K562 (cell line): ENCODE data around the gene SERINC5.

ENCODE experiments used
- EHMT2 ChIP-seq: fragments of 450-650 bp; IDR thresholded peaks from 2 replicates; pipeline ENCODE4 v1.6.1; 2018; ENCODE audit warnings: antibody characterized with exemption
- GATAD2B ChIP-seq: fragments of 450-650 bp; IDR thresholded peaks from 2 replicates; pipeline ENCODE4 v1.6.1; 2017; ENCODE audit warnings: mild to moderate bottlenecking, borderline replicate concordance
- NR2F6 ChIP-seq: fragments of 450-650 bp; formaldehyde crosslinking; IDR thresholded peaks from 2 replicates; pipeline ENCODE4 v1.4.0; 2020; ENCODE audit warnings: mild to moderate bottlenecking
- POLR2A ChIP-seq: fragments of 450-650 bp; conservative IDR thresholded peaks from 2 replicates; pipeline ENCODE4 v1.6.1; 2016
- SIN3A ChIP-seq, 2 experiments: fragments of 150-350 bp in 1 of 2; IDR thresholded peaks; 2 replicates each; pipeline ENCODE4 v1.6.1; 2011 to 2016; ENCODE audit warnings: borderline replicate concordance in 2 of 2, low read depth in 2 of 2, low read length in 2 of 2, mild to moderate bottlenecking in 2 of 2, moderate library complexity in 2 of 2; ENCODE audit not compliant: control insufficient read depth in 1 of 2
- TEAD4 ChIP-seq, 2 experiments: sonication (generic) in 1 of 2; formaldehyde crosslinking in 1 of 2; IDR thresholded peaks; 2 replicates each; pipeline versions ENCODE4 v1.6.1 to v1.8.0; 2012 to 2022; ENCODE audit warnings: borderline replicate concordance in 1 of 2, inconsistent platforms in 1 of 2, low read length in 1 of 2, mild to moderate bottlenecking in 1 of 2, missing genetic modification reagents in 1 of 2
- ZNF143 ChIP-seq: sonication (generic); formaldehyde crosslinking; IDR thresholded peaks from 2 replicates; pipeline ENCODE4 v1.9.0; 2022; ENCODE audit warnings: mild to moderate bottlenecking, missing genetic modification reagents
- TF ChIP-seq, protein P1 (sequence below), 3 experiments: IDR thresholded peaks in 2 of 3; conservative IDR thresholded peaks in 1 of 3; 2 replicates each; pipeline ENCODE4 v1.5.1; 2011 to 2012; ENCODE audit warnings: low read length in 3 of 3, mild to moderate bottlenecking in 3 of 3, control low read depth in 2 of 3, improper control_type of control experiment in 1 of 3, inconsistent platforms in 1 of 3, low read depth in 1 of 3, mixed read lengths in 1 of 3, moderate library complexity in 1 of 3; ENCODE audit not compliant: insufficient read depth in 2 of 3
- TF ChIP-seq, protein P2 (sequence below): fragments of 450-650 bp; IDR thresholded peaks from 2 replicates; pipeline ENCODE4 v1.6.1; 2016; ENCODE audit warnings: low read depth
- TF ChIP-seq, protein P3 (sequence below): fragments of 450-650 bp; formaldehyde crosslinking; IDR thresholded peaks from 2 replicates; pipeline ENCODE4 v1.4.0; 2020; ENCODE audit warnings: mild to moderate bottlenecking, mixed read lengths
- TF ChIP-seq, protein P4 (sequence below): fragments of 250-450 bp; sonication (Bioruptor Pico); IDR thresholded peaks from 2 replicates; pipeline ENCODE4 v1.8.0; 2021; ENCODE audit warnings: moderate library complexity, mild to moderate bottlenecking, inconsistent platforms
- TF ChIP-seq, protein P5 (sequence below): sonication (generic); formaldehyde crosslinking; IDR thresholded peaks from 2 replicates; pipeline ENCODE4 v1.4.0; 2020; ENCODE audit warnings: mild to moderate bottlenecking, missing genetic modification reagents

DNA sequence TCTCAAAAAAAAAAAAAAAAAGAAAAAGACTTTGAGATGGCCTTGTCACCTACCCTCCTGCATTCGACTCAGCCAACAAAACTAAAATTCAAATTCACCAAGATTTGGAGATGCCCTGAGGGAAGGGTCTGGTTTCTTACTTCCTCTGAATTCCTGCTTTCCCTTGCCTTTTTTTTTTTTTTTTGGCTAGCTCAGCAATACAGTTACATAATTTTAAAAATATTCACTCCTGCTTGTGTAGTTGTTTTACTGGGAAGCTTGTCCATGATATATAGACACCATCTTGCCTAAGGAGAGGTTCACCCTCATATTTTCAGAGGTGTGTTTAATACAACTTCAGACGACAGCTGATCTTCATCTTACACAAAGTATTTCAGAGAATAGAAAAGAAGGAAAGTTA, 21.3 kb upstream of the SERINC5 start:
- TF ChIP-seq POLR2A (no peak), EHMT2 (no peak), TEAD4 (IDR thresholded peaks at IDR 0.05; ENCODE audit: low read length) (no peak), TEAD4 (CRISPR knock-in tag; IDR thresholded peaks at IDR 0.05; ENCODE audit: borderline replicate concordance) (no peak), ZNF143 (CRISPR knock-in tag) (no peak), NR2F6 (CRISPR knock-in tag) (no peak), GATAD2B (no peak), SIN3A (IDR thresholded peaks at IDR 0.05; ENCODE audit: borderline replicate concordance in 2 of 2, control insufficient read depth in 1 of 2, low read depth in 2 of 2, low read length in 2 of 2) (no peak)
- TF ChIP-seq, protein P1, sequence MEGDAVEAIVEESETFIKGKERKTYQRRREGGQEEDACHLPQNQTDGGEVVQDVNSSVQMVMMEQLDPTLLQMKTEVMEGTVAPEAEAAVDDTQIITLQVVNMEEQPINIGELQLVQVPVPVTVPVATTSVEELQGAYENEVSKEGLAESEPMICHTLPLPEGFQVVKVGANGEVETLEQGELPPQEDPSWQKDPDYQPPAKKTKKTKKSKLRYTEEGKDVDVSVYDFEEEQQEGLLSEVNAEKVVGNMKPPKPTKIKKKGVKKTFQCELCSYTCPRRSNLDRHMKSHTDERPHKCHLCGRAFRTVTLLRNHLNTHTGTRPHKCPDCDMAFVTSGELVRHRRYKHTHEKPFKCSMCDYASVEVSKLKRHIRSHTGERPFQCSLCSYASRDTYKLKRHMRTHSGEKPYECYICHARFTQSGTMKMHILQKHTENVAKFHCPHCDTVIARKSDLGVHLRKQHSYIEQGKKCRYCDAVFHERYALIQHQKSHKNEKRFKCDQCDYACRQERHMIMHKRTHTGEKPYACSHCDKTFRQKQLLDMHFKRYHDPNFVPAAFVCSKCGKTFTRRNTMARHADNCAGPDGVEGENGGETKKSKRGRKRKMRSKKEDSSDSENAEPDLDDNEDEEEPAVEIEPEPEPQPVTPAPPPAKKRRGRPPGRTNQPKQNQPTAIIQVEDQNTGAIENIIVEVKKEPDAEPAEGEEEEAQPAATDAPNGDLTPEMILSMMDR (IDR thresholded peaks at IDR 0.05 in 2 of 3, conservative IDR thresholded peaks at IDR 0.05 in 1 of 3; ENCODE audit: insufficient read depth in 2 of 3, low read depth in 1 of 3, low read length in 3 of 3): no peak
- TF ChIP-seq, protein P2, sequence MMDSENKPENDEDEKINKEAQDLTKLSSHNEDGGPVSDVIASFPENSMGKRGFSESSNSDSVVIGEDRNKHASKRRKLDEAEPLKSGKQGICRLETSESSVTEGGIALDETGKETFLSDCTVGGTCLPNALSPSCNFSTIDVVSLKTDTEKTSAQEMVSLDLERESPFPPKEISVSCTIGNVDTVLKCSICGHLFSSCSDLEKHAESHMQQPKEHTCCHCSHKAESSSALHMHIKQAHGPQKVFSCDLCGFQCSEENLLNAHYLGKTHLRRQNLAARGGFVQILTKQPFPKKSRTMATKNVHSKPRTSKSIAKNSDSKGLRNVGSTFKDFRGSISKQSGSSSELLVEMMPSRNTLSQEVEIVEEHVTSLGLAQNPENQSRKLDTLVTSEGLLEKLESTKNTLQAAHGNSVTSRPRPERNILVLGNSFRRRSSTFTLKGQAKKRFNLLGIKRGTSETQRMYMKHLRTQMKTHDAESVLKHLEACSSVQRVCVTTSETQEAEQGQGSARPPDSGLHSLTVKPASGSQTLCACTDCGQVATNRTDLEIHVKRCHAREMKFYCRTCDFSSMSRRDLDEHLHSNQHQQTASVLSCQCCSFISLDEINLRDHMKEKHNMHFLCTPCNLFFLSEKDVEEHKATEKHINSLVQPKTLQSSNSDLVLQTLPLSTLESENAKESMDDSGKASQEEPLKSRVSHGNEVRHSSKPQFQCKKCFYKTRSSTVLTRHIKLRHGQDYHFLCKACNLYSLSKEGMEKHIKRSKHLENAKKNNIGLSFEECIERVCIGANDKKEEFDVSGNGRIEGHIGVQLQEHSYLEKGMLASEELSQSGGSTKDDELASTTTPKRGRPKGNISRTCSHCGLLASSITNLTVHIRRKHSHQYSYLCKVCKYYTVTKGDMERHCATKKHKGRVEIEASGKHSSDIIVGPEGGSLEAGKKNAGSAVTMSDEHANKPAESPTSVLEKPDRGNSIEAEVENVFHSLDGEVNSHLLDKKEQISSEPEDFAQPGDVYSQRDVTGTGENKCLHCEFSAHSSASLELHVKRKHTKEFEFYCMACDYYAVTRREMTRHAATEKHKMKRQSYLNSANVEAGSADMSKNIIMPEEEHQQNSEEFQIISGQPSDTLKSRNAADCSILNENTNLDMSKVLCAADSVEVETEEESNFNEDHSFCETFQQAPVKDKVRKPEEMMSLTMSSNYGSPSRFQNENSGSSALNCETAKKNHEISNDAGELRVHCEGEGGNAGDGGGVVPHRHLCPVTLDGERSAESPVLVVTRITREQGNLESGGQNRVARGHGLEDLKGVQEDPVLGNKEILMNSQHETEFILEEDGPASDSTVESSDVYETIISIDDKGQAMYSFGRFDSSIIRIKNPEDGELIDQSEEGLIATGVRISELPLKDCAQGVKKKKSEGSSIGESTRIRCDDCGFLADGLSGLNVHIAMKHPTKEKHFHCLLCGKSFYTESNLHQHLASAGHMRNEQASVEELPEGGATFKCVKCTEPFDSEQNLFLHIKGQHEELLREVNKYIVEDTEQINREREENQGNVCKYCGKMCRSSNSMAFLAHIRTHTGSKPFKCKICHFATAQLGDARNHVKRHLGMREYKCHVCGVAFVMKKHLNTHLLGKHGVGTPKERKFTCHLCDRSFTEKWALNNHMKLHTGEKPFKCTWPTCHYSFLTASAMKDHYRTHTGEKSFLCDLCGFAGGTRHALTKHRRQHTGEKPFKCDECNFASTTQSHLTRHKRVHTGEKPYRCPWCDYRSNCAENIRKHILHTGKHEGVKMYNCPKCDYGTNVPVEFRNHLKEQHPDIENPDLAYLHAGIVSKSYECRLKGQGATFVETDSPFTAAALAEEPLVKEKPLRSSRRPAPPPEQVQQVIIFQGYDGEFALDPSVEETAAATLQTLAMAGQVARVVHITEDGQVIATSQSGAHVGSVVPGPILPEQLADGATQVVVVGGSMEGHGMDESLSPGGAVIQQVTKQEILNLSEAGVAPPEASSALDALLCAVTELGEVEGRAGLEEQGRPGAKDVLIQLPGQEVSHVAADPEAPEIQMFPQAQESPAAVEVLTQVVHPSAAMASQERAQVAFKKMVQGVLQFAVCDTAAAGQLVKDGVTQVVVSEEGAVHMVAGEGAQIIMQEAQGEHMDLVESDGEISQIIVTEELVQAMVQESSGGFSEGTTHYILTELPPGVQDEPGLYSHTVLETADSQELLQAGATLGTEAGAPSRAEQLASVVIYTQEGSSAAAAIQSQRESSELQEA: no peak
- TF ChIP-seq, protein P3, sequence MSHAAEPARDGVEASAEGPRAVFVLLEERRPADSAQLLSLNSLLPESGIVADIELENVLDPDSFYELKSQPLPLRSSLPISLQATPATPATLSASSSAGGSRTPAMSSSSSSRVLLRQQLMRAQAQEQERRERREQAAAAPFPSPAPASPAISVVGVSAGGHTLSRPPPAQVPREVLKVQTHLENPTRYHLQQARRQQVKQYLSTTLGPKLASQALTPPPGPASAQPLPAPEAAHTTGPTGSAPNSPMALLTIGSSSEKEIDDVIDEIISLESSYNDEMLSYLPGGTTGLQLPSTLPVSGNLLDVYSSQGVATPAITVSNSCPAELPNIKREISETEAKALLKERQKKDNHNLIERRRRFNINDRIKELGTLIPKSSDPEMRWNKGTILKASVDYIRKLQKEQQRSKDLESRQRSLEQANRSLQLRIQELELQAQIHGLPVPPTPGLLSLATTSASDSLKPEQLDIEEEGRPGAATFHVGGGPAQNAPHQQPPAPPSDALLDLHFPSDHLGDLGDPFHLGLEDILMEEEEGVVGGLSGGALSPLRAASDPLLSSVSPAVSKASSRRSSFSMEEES: no peak
- TF ChIP-seq, protein P4, sequence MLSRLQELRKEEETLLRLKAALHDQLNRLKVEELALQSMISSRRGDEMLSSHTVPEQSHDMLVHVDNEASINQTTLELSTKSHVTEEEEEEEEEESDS (CRISPR knock-in tag): no peak
- TF ChIP-seq, protein P5, sequence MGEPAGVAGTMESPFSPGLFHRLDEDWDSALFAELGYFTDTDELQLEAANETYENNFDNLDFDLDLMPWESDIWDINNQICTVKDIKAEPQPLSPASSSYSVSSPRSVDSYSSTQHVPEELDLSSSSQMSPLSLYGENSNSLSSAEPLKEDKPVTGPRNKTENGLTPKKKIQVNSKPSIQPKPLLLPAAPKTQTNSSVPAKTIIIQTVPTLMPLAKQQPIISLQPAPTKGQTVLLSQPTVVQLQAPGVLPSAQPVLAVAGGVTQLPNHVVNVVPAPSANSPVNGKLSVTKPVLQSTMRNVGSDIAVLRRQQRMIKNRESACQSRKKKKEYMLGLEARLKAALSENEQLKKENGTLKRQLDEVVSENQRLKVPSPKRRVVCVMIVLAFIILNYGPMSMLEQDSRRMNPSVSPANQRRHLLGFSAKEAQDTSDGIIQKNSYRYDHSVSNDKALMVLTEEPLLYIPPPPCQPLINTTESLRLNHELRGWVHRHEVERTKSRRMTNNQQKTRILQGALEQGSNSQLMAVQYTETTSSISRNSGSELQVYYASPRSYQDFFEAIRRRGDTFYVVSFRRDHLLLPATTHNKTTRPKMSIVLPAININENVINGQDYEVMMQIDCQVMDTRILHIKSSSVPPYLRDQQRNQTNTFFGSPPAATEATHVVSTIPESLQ: no peak
